Upper lobe of right lung (tissue), 1 donor: Measurements from ENCODE around the gene HAPLN3. TPM values are rescaled to one million over a fixed set of nuclear protein-coding genes. Genes with fewer than 3 reads are reported as not detected.

ENCODE experiments used
- ATAC-seq: fragments of 200-7000 bp; cut with Tn5 transposase; one replicate; pipeline ENCODE4 v1.9.1; 2020; ENCODE audit warnings: mild to moderate bottlenecking, moderate library complexity
- DNase-seq: peaks from one replicate; pipeline ENCODE4 v3.0.0-alpha.2; 2020
- H3K27ac ChIP-seq: fragments of 200-600 bp; one replicate; pipeline ENCODE4 v1.8.0; 2022
- H3K27me3 ChIP-seq: fragments of 200-600 bp; one replicate; pipeline ENCODE4 v1.8.0; 2022; ENCODE audit warnings: mild to moderate bottlenecking
- H3K36me3 ChIP-seq: fragments of 200-600 bp; one replicate; pipeline ENCODE4 v1.8.0; 2022
- H3K4me1 ChIP-seq: fragments of 200-600 bp; one replicate; pipeline ENCODE4 v1.8.0; 2022
- H3K4me3 ChIP-seq: fragments of 200-600 bp; one replicate; pipeline ENCODE4 v1.8.0; 2022; ENCODE audit warnings: mild to moderate bottlenecking
- H3K9me3 ChIP-seq: fragments of 200-600 bp; one replicate; pipeline ENCODE4 v1.8.0; 2022
- intact Hi-C: fragments of 100-400 bp; cut with DNase I; formaldehyde crosslinking; loops from one replicate; pipeline ENCODE4 v1.11.0; 2022
- total RNA-seq: library from RNA; stranded (reverse); fragmentation: NEBNext Ultra II Directional; extraction: Animal tissue kit (Norgen Biotek cat#: 25700); gene quantifications from one replicate; pipeline ENCODE4 v1.2.1, GENCODE V29; 2021
- TF ChIP-seq, protein P1 (sequence below): fragments of 200-600 bp; IDR thresholded peaks from one replicate; pipeline ENCODE4 v1.8.0; 2022; ENCODE audit warnings: antibody characterized with exemption
- donor health status: DM: no; HTN: yes; CAD: no; lungs with severe emphysema.

HAPLN3 gene
- total RNA-seq, 1 donor from 2014 or later: 4.6 TPM

DNA sequence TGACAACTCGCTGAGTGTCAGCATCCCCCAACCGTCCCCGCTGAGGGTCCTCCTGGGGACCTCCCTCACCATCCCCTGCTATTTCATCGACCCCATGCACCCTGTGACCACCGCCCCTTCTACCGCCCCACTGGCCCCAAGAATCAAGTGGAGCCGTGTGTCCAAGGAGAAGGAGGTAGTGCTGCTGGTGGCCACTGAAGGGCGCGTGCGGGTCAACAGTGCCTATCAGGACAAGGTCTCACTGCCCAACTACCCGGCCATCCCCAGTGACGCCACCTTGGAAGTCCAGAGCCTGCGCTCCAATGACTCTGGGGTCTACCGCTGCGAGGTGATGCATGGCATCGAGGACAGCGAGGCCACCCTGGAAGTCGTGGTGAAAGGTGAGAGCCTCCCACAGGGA is 56.7 kb downstream of the HAPLN3 start:
- H3K9me3 ChIP-seq: no peaks in the 10 kb centered on the region
- DNase-seq (no peak), ATAC-seq (no peak)
- intact Hi-C loops: no loop called here
- no peaks in the 10 kb centered on the region for H3K27me3 ChIP-seq
- H3K4me1 ChIP-seq: no peaks in the 10 kb centered on the region
- H3K4me3 ChIP-seq: no peak overlapping the region
- TF ChIP-seq, protein P1, sequence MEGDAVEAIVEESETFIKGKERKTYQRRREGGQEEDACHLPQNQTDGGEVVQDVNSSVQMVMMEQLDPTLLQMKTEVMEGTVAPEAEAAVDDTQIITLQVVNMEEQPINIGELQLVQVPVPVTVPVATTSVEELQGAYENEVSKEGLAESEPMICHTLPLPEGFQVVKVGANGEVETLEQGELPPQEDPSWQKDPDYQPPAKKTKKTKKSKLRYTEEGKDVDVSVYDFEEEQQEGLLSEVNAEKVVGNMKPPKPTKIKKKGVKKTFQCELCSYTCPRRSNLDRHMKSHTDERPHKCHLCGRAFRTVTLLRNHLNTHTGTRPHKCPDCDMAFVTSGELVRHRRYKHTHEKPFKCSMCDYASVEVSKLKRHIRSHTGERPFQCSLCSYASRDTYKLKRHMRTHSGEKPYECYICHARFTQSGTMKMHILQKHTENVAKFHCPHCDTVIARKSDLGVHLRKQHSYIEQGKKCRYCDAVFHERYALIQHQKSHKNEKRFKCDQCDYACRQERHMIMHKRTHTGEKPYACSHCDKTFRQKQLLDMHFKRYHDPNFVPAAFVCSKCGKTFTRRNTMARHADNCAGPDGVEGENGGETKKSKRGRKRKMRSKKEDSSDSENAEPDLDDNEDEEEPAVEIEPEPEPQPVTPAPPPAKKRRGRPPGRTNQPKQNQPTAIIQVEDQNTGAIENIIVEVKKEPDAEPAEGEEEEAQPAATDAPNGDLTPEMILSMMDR: no peak
- H3K36me3 ChIP-seq: no peaks in the 10 kb centered on the region
- H3K27ac ChIP-seq: no peak overlapping the region

DNA sequence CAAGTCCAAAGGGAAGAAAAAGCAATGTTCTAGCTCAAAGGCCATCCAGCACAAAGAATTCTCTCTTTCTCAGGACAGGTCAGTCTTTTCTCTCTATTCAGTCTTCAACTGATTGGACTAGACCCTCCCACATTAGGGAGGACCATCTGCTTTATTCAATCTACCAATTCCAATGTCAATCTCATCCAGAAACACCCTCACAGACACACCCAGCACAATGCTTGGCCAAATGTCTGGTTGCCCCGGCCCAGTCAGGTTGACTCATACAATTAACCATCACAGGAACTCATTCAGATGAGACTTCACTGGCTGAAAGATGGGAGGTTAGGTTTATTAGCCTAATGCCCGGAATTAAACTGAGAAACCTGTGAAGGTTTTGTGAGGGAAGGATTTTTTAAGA is 59.7 kb downstream of the HAPLN3 start:
- no peak for ATAC-seq
- Histone ChIP-seq H3K36me3 (no peaks in the 10 kb centered on the region), H3K27ac (no peak overlapping the region), H3K4me1 (no peaks in the 10 kb centered on the region), H3K4me3 (no peak overlapping the region), H3K9me3 (no peaks in the 10 kb centered on the region), H3K27me3 (no peaks in the 10 kb centered on the region)
- intact Hi-C loops: no loop called here
- DNase-seq: no peak
- TF ChIP-seq, protein P1: no peak

DNA sequence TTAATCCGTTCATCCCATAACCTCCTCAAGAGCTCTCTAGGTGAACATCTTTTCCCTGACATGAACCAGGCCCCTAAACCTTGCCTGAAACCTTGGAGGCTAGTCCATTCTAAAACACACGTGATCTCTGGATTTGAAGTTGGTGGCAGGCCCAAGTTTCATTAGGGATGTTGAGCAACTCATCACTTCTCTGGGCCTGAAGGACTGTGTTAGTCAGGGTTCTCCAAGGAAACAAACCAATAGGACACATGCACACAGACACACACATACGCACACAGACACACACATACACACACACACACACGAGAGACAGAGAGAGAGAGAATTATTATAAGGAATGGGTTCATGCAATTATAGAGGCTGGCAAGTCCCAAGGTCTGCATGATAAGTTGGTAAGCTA is 60.2 kb downstream of the HAPLN3 start:
- intact Hi-C loops: no loop called here
- H3K9me3 ChIP-seq: no peaks in the 10 kb centered on the region
- no peak for ATAC-seq
- no peak overlapping the region for H3K4me3 ChIP-seq
- DNase-seq: no peak
- H3K36me3 ChIP-seq: no peaks in the 10 kb centered on the region
- H3K27ac ChIP-seq: no peak overlapping the region
- no peaks in the 10 kb centered on the region for H3K27me3 ChIP-seq
- TF ChIP-seq, protein P1: no peak
- H3K4me1 ChIP-seq: no peaks in the 10 kb centered on the region

DNA sequence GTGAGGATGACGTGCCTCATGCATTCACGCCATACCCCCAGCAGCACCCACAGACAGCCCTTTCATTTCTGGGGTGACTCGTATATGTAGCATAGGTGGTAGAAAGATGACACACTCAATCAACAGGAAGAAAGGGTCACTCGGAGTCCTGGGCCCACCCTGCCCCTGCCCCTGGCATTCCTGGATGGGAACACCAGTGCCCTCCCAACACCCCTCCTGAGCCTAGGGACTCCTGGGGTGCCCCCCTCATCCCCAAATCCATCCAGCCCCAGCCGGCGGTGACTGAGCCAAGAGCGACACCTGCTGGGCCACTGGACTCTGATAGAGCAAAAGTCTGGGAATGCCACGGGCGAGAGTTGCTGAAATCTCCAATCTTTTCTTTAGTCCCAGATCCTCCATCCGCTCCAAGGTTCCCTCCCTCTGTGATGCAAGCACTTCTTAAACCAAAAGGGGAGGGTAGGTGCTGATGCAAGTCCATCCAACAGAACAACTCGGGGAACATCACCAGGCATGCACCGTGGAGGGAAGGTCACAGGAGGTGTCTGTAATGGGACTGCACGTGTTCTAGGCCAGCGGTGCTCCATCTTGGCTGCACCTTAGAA is 61.0 kb downstream of the HAPLN3 start:
- Histone ChIP-seq H3K27me3 (no peaks in the 10 kb centered on the region), H3K9me3 (no peaks in the 10 kb centered on the region), H3K4me3 (no peak overlapping the region), H3K36me3 (no peaks in the 10 kb centered on the region), H3K27ac (no peak overlapping the region), H3K4me1 (no peaks in the 10 kb centered on the region)
- DNase-seq: no peak
- TF ChIP-seq, protein P1: peak; percentile 38
- ATAC-seq: peak; percentile 34
- intact Hi-C loops: no loop called here

DNA sequence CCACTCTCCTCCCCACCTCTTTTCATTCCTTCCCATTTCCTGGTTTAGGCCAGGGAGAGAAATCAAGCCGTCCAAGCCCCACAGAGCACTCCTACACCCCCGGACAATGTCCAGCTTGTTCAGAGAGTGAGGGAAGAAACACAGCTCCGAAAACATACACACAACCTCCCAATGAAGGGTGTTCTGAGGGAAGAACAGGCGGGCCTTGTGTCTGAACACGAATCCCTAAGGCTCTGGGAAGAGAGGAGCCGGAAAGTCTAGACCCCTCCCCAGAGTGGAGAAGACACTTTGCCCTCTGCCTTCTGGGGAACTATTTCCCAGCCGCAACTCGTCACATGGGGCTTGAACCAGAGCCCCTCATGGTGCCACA is 61.6 kb downstream of the HAPLN3 start:
- intact Hi-C loops: no loop called here
- Histone ChIP-seq H3K27me3 (no peaks in the 10 kb centered on the region), H3K27ac (no peak overlapping the region), H3K9me3 (no peaks in the 10 kb centered on the region), H3K4me1 (no peaks in the 10 kb centered on the region), H3K36me3 (no peaks in the 10 kb centered on the region), H3K4me3 (no peak overlapping the region)
- DNase-seq: no peak
- TF ChIP-seq, protein P1: no peak
- no peak for ATAC-seq
